Ascending aorta (tissue), 2 donors: ENCODE data around the gene PRKCA. TPM values are rescaled to one million over a fixed set of nuclear protein-coding genes. Genes with fewer than 3 reads are reported as not detected.

ENCODE experiments used
- DNase-seq, 2 donors: peaks; one replicate each; pipeline ENCODE4 v3.0.0-alpha.2; 2019; ENCODE audit warnings: low spot score in 2 of 2
- H3K27ac ChIP-seq, 2 donors: fragments of 200-600 bp; sonication (generic); one replicate each; pipeline ENCODE4 v1.5.1; 2016 to 2017; ENCODE audit warnings: mild to moderate bottlenecking in 1 of 2
- H3K27me3 ChIP-seq: fragments of 200-600 bp; sonication (generic); one replicate; pipeline ENCODE4 v1.5.1; 2017
- H3K36me3 ChIP-seq, 2 donors: fragments of 200-600 bp; sonication (generic); one replicate each; pipeline ENCODE4 v1.5.1; 2016
- H3K4me1 ChIP-seq, 2 donors: fragments of 200-600 bp; sonication (generic); one replicate each; pipeline ENCODE4 v1.5.1; 2016 to 2017; ENCODE audit warnings: mild to moderate bottlenecking in 1 of 2
- H3K4me3 ChIP-seq, 2 donors: fragments of 200-600 bp; sonication (generic); one replicate each; pipeline ENCODE4 v1.5.1; 2016 to 2017; ENCODE audit warnings: mild to moderate bottlenecking in 1 of 2
- H3K9me3 ChIP-seq, 2 donors: fragments of 200-600 bp; sonication (generic); one replicate each; pipeline ENCODE4 v1.5.1; 2016
- intact Hi-C: fragments of 100-400 bp; cut with DNase I; formaldehyde crosslinking; loops from one replicate; pipeline ENCODE4 v1.15.1; 2023
- total RNA-seq: library from RNA; depleted of rRNA; stranded (reverse); fragments of >200 nt; gene quantifications from one replicate; pipeline ENCODE4 v1.1.0, GENCODE V29; 2016
- TF ChIP-seq, protein P1 (sequence below), 3 experiments: fragments of 200-600 bp in 2 of 3; fragments of 450-650 bp in 1 of 3; sonication (generic) in 2 of 3; IDR thresholded peaks; one replicate each; pipeline ENCODE4 v1.5.1; 2016 to 2019; ENCODE audit warnings: antibody characterized with exemption in 3 of 3, mild to moderate bottlenecking in 1 of 3, moderate library complexity in 1 of 3

PRKCA gene
- total RNA-seq, 1 donor from 2014 or later = 3.2 TPM

DNA sequence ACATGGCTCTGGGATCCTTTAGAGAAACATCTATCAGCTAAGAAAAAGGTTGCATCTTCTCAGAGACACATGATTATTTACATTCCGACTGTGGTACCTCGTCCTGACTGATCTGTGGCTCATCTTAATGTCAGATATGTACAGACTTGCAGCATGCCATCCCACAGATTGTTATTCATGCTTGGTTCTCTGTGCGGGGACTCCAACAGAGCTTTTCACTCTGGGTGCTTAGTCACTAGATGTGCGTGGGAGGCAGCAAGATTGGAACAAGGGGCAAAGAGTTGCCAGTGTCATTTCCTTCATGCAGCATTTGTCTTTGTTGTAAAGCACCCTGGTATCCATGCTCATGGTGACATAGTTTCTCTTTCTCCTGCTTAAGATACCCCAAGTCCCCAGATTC lies 353.4 kb downstream of the PRKCA start:
- TF ChIP-seq, protein P1, sequence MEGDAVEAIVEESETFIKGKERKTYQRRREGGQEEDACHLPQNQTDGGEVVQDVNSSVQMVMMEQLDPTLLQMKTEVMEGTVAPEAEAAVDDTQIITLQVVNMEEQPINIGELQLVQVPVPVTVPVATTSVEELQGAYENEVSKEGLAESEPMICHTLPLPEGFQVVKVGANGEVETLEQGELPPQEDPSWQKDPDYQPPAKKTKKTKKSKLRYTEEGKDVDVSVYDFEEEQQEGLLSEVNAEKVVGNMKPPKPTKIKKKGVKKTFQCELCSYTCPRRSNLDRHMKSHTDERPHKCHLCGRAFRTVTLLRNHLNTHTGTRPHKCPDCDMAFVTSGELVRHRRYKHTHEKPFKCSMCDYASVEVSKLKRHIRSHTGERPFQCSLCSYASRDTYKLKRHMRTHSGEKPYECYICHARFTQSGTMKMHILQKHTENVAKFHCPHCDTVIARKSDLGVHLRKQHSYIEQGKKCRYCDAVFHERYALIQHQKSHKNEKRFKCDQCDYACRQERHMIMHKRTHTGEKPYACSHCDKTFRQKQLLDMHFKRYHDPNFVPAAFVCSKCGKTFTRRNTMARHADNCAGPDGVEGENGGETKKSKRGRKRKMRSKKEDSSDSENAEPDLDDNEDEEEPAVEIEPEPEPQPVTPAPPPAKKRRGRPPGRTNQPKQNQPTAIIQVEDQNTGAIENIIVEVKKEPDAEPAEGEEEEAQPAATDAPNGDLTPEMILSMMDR (IDR thresholded peaks at IDR 0.05) = no peak
- no peak for DNase-seq
- no peaks in the 10 kb centered on the region for H3K36me3 ChIP-seq
- no peak overlapping the region for H3K27ac ChIP-seq
- no peaks in the 10 kb centered on the region for H3K4me1 ChIP-seq
- no peak overlapping the region for H3K4me3 ChIP-seq
- intact Hi-C loops = no loop called here
- no peaks in the 10 kb centered on the region for H3K27me3 ChIP-seq
- no peaks in the 10 kb centered on the region for H3K9me3 ChIP-seq

DNA sequence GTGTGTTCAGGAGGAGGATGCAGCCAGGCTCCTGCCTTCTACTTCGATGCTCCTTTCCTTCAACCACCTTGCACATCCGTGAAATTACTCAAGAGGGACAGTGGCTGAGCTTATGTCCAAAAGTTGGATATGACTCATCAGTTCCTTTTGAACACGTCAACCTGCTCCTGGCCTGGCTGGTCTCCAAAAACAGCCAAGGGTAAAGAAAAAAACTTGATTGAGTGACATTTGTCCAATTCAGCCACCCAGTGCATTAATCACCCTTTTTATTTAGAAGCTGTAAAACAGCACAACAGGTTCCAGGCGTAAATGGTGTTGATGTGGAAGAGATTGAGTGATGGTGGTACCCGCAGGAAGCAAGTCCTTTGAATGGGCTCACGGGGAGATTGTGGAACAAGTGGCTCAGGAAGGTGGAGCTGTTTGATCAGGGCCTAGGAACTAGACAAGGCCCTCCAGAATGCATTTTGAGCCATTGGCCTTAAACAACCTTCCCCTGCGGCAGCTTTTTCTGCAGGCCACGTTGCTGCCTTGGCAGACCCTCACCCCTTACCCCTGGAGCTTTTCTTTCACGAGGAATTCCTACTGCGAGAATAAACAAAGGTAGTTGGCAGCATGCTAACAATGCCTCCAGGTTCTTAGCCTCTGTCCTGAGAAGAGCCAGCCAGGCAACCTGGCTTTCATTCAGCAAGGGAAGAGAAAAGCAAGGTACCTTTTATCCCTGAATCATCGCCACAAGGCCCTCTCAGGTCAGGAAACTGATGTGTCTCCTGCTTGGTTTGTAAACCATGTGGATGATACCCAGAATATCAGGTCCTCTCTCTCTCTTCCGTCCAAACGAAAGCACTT lies 359.2 kb downstream of the PRKCA start:
- Histone ChIP-seq H3K9me3 (no peaks in the 10 kb centered on the region), H3K27me3 (no peaks in the 10 kb centered on the region), H3K36me3 (no peaks in the 10 kb centered on the region), H3K4me3 (no peak overlapping the region), H3K4me1 (no peaks in the 10 kb centered on the region), H3K27ac (no peak overlapping the region)
- intact Hi-C loops = no loop called here
- TF ChIP-seq, protein P1 (IDR thresholded peaks at IDR 0.05) = no peak
- DNase-seq = no peak

DNA sequence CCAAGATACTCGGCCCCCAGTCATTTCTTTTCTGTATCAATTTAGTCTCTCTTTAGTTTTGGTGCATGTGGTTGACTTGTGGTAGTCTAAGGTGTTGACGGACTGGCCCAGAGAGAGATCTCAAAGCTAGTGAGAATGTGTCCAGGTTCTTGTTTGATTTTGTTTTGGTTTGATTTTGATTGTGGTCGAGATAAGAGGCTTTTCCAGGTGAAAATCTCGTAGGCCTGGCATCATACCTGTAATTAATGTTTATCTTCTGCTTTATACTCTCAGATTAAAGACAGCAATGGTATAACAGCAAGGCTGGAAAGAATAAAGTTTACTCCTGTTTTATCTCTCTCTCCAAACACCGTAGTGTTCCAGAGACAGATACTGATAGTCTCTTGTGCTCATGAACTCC lies 360.1 kb downstream of the PRKCA start:
- H3K4me3 ChIP-seq = no peak overlapping the region
- intact Hi-C loops = no loop called here
- H3K4me1 ChIP-seq = no peaks in the 10 kb centered on the region
- H3K9me3 ChIP-seq = no peaks in the 10 kb centered on the region
- no peaks in the 10 kb centered on the region for H3K36me3 ChIP-seq
- no peak overlapping the region for H3K27ac ChIP-seq
- no peaks in the 10 kb centered on the region for H3K27me3 ChIP-seq
- DNase-seq = no peak
- TF ChIP-seq, protein P1 (IDR thresholded peaks at IDR 0.05) = no peak

DNA sequence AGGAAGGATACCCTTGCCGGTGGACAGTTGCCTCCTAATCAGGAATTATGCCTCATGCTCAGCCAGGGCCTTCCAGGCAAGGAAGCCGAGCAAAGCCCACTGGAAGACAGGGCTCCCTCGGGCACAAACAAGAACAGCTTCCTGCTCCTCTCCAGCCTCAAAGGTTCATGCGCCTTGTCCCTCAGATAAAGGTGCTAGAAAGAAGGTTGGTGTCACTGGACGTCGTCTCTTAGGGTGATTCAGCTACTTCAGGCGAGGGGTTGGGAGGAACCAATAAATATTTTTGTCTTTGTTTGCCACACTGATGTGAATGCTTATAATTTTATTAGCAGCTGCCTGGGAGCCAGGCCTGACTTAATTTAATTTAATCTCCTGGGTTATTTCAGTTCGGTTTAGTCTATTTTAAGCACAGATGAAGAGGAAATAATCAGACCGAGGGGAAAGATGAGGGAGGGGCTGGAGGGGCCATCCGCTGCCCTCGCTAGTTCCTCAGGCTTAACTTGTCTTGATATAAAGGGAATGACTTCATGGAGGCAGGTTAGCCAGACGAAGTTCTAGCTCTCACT lies 360.7 kb downstream of the PRKCA start:
- DNase-seq = no peak
- H3K9me3 ChIP-seq = no peaks in the 10 kb centered on the region
- intact Hi-C loops = no loop called here
- no peaks in the 10 kb centered on the region for H3K4me1 ChIP-seq
- no peaks in the 10 kb centered on the region for H3K36me3 ChIP-seq
- TF ChIP-seq, protein P1 (IDR thresholded peaks at IDR 0.05) = no peak
- H3K27ac ChIP-seq = no peak overlapping the region
- no peak overlapping the region for H3K4me3 ChIP-seq
- no peaks in the 10 kb centered on the region for H3K27me3 ChIP-seq

DNA sequence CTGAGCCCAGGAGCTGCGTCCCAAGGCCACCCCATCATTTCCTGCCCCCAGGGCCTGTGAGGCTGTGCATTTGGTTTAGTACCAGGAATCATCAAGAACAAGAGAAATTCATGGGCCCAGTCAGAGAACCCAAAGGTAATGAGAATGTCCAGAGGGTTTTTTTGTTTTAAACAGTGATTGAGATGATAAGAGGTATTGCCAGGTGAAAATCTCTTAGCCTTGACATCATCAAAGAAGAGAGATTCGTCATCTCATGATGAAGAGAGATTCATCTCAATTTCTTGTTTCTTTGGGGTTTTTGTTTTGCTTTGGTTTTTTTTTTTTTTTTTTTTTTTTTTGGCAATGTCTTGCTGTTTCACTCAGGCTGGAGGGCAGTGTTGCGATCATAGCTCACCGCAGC lies 361.9 kb downstream of the PRKCA start:
- DNase-seq = no peak
- Histone ChIP-seq H3K9me3 (no peaks in the 10 kb centered on the region), H3K36me3 (no peaks in the 10 kb centered on the region), H3K4me3 (no peak overlapping the region), H3K27me3 (no peaks in the 10 kb centered on the region), H3K4me1 (no peaks in the 10 kb centered on the region), H3K27ac (no peak overlapping the region)
- intact Hi-C loops = no loop called here
- TF ChIP-seq, protein P1 (IDR thresholded peaks at IDR 0.05) = no peak
